GM12801 (cell line): ENCODE measurements around the gene OPRD1.

Experiments used
- CTCF ChIP-seq: IDR thresholded peaks from one replicate; pipeline ENCODE4 v1.5.1; 2011; ENCODE audit warnings: control low read depth; ENCODE audit not compliant: insufficient read length; ENCODE audit errors: extremely low read depth

The OPRD1 gene

GRCh38 chr1:28811766-28812668 lies at the start of gene OPRD1:
OPRD1 (plus strand) TSS chr1:28812170; CDS start chr1:28812384, 214 bp downstream.
- no peak for TF ChIP-seq CTCF

GRCh38 chr1:28766532-28767183 lies 45.3 kb upstream of the OPRD1 start:
- TF ChIP-seq CTCF: no peak

- TF ChIP-seq CTCF: no peak
Measured at GRCh38 chr1:28770601-28771165, 41.3 kb upstream of the OPRD1 start.

GRCh38 chr1:28773105-28773504 lies 38.9 kb upstream of the OPRD1 start:
- TF ChIP-seq CTCF: no peak

GRCh38 chr1:28775121-28775942 lies 36.6 kb upstream of the OPRD1 start:
- TF ChIP-seq CTCF: no peak

- TF ChIP-seq CTCF: no peak
Measured at GRCh38 chr1:28776341-28776740, 35.6 kb upstream of the OPRD1 start.

GRCh38 chr1:28778021-28778420 lies 33.9 kb upstream of the OPRD1 start:
- no peak for TF ChIP-seq CTCF
